GM19328 (cell line): ENCODE measurements around the gene SLC41A2.
"Not testable (repeated sequence)": the region's sequence is repeated elsewhere in the genome, so short reads cannot be mapped to it uniquely, and the experiment has no call there.

ENCODE experiments used
- ATAC-seq: cut with Tn5 transposase; IDR thresholded peaks from one replicate; pipeline ENCODE4 v1.9.1; 2021; ENCODE audit warnings: mild to moderate bottlenecking, moderate library complexity; ENCODE audit not compliant: unreplicated experiment

The SLC41A2 gene

GRCh38 chr12:104964167-104964855 lies 6.2 kb upstream of the SLC41A2 start:
- ATAC-seq: no peak

- no peak for ATAC-seq
These were observed 5.7 kb upstream of the SLC41A2 start for GRCh38 chr12:104963757-104964156.

- no peak for ATAC-seq
These were observed 2.4 kb upstream of the SLC41A2 start for GRCh38 chr12:104960464-104960863.

- ATAC-seq: no peak
These were observed 1.3 kb upstream of the SLC41A2 start for GRCh38 chr12:104959335-104959841.

GRCh38 chr12:104958805-104959334 lies 780 bp upstream of the SLC41A2 start:
- ATAC-seq: no peak

GRCh38 chr12:104957719-104958000 lies 430 bp downstream of the SLC41A2 start:
- peak; percentile 29 for ATAC-seq

- ATAC-seq: no peak
These were observed 996 bp downstream of the SLC41A2 start for GRCh38 chr12:104956870-104957718.

GRCh38 chr12:104955703-104956102 lies 2.4 kb downstream of the SLC41A2 start:
- ATAC-seq: no peak

- no peak for ATAC-seq
These were observed 4.8 kb downstream of the SLC41A2 start for GRCh38 chr12:104953323-104953722.

GRCh38 chr12:104952816-104953215 lies 5.3 kb downstream of the SLC41A2 start:
- no peak for ATAC-seq

- ATAC-seq: no peak
These were observed 6.2 kb downstream of the SLC41A2 start for GRCh38 chr12:104951759-104952509.

- ATAC-seq: not testable (repeated sequence)
These were observed 9.4 kb downstream of the SLC41A2 start for GRCh38 chr12:104948716-104949115.

- no peak for ATAC-seq
These were observed 13.8 kb downstream of the SLC41A2 start for GRCh38 chr12:104944252-104944651.

GRCh38 chr12:104943401-104943800 lies 14.7 kb downstream of the SLC41A2 start:
- ATAC-seq: not testable (repeated sequence)

GRCh38 chr12:104942075-104942474 lies 16.0 kb downstream of the SLC41A2 start:
- ATAC-seq: no peak

GRCh38 chr12:104941454-104941853 lies 16.6 kb downstream of the SLC41A2 start:
- no peak for ATAC-seq

- ATAC-seq: no peak
These were observed 19.0 kb downstream of the SLC41A2 start for GRCh38 chr12:104939089-104939488.

GRCh38 chr12:104938371-104938770 lies 19.7 kb downstream of the SLC41A2 start:
- ATAC-seq: no peak

GRCh38 chr12:104935886-104936285 lies 22.2 kb downstream of the SLC41A2 start:
- ATAC-seq: no peak

GRCh38 chr12:104933778-104934177 lies 24.3 kb downstream of the SLC41A2 start:
- ATAC-seq: no peak

- no peak for ATAC-seq
These were observed 25.0 kb downstream of the SLC41A2 start for GRCh38 chr12:104933128-104933527.
